GM12878 (cell line): Measurements from ENCODE around the gene ISG20.

Experiments used
- CHD2 ChIP-seq: IDR thresholded peaks from 2 replicates; pipeline ENCODE4 v1.6.1; 2011; ENCODE audit warnings: low read depth, low read length, improper control_type of control experiment, borderline replicate concordance
- CUX1 ChIP-seq: IDR thresholded peaks from 2 replicates; pipeline ENCODE4 v1.6.1; 2012; ENCODE audit warnings: improper control_type of control experiment, low read depth, low read length; ENCODE audit not compliant: insufficient replicate concordance
- FOXK2 ChIP-seq: fragments of 450-650 bp; IDR thresholded peaks from 2 replicates; pipeline ENCODE4 v1.6.1; 2017; ENCODE audit warnings: mild to moderate bottlenecking, moderate library complexity
- HDAC2 ChIP-seq: fragments of 200-600 bp; sonication (generic); IDR thresholded peaks from 2 replicates; pipeline ENCODE4 v1.6.1; 2017
- HDAC6 ChIP-seq: fragments of 200-600 bp; sonication (generic); IDR thresholded peaks from one replicate; pipeline ENCODE4 v1.8.0; 2017; ENCODE audit warnings: antibody characterized with exemption; ENCODE audit not compliant: unreplicated experiment
- JUNB ChIP-seq: IDR thresholded peaks from 2 replicates; pipeline ENCODE4 v1.6.1; 2016; ENCODE audit warnings: antibody characterized with exemption, mild to moderate bottlenecking
- NBN ChIP-seq: fragments of 450-650 bp; IDR thresholded peaks from 2 replicates; pipeline ENCODE4 v1.6.1; 2016
- RB1 ChIP-seq: fragments of 450-650 bp; formaldehyde crosslinking; IDR thresholded peaks from 2 replicates; pipeline ENCODE4 v1.6.1; 2017; ENCODE audit warnings: mild to moderate bottlenecking, borderline replicate concordance
- SP1 ChIP-seq: IDR thresholded peaks from one replicate; pipeline ENCODE4 v1.6.1; 2011; ENCODE audit warnings: low read depth, low read length
- TCF7 ChIP-seq: IDR thresholded peaks from 2 replicates; pipeline ENCODE4 v1.6.1; 2014; ENCODE audit warnings: antibody characterized with exemption, borderline replicate concordance
- ZBTB33 ChIP-seq: fragments of 450-650 bp; IDR thresholded peaks from 2 replicates; pipeline ENCODE4 v1.6.1; 2017; ENCODE audit warnings: mild to moderate bottlenecking
- TF ChIP-seq, protein P1 (sequence below), 3 experiments: IDR thresholded peaks in 2 of 3; conservative IDR thresholded peaks in 1 of 3; 2 replicates each; pipeline ENCODE4 v1.5.1; 2011; ENCODE audit warnings: low read depth in 3 of 3, low read length in 3 of 3, mild to moderate bottlenecking in 3 of 3, control low read depth in 2 of 3, moderate library complexity in 2 of 3, inconsistent platforms in 1 of 3, mixed read lengths in 1 of 3; ENCODE audit not compliant: control insufficient read depth in 2 of 3, insufficient read depth in 1 of 3; ENCODE audit errors: extremely low read depth in 1 of 3

GRCh38 chr15:88635318-88635717, 3.5 kb upstream of the ISG20 start:
- no peak for TF ChIP-seq HDAC2
- no peak for TF ChIP-seq TCF7
- TF ChIP-seq JUNB, result no peak
- TF ChIP-seq, protein P1, sequence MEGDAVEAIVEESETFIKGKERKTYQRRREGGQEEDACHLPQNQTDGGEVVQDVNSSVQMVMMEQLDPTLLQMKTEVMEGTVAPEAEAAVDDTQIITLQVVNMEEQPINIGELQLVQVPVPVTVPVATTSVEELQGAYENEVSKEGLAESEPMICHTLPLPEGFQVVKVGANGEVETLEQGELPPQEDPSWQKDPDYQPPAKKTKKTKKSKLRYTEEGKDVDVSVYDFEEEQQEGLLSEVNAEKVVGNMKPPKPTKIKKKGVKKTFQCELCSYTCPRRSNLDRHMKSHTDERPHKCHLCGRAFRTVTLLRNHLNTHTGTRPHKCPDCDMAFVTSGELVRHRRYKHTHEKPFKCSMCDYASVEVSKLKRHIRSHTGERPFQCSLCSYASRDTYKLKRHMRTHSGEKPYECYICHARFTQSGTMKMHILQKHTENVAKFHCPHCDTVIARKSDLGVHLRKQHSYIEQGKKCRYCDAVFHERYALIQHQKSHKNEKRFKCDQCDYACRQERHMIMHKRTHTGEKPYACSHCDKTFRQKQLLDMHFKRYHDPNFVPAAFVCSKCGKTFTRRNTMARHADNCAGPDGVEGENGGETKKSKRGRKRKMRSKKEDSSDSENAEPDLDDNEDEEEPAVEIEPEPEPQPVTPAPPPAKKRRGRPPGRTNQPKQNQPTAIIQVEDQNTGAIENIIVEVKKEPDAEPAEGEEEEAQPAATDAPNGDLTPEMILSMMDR (IDR thresholded peaks at IDR 0.05 in 2 of 3, conservative IDR thresholded peaks at IDR 0.05 in 1 of 3; ENCODE audit: control insufficient read depth in 2 of 3, extremely low read depth in 1 of 3, insufficient read depth in 1 of 3, low read depth in 3 of 3, low read length in 3 of 3), result no peak
- no peak for TF ChIP-seq HDAC6
- TF ChIP-seq RB1, result no peak
- TF ChIP-seq NBN, result no peak
- no peak for TF ChIP-seq CUX1
- TF ChIP-seq SP1, result no peak
- no peak for TF ChIP-seq ZBTB33
- TF ChIP-seq FOXK2, result no peak
- no peak for TF ChIP-seq CHD2
